DMS114 treated with DMSO at 0.1 percent for 48 hours (cell line): ENCODE measurements around the gene GPR17.

Source experiments
- DNase-seq: peaks from one replicate; lab custom pipeline; 2025; ENCODE audit not compliant: unreplicated experiment; lab: John Stamatoyannopoulos, UW

Gene GPR17

DNA sequence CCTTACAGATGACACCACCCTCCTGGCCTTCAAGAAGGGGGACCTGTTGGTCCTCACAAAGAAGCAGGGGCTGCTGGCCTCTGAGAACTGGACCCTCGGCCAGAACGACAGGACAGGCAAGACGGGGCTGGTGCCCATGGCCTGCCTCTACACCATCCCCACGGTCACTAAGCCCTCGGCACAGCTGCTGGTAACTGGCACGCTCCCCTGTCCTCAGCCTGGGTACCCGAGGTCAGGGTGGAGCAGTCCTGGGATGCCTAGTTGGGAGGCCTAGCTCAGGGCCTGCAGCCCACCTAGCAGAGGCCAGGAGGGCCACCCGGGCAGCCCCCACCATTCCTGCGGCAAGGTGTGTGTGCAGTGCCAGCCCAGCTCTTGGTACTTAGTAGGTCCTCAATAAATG, 16.3 kb upstream of the GPR17 start:
- DNase-seq = no peak

DNA sequence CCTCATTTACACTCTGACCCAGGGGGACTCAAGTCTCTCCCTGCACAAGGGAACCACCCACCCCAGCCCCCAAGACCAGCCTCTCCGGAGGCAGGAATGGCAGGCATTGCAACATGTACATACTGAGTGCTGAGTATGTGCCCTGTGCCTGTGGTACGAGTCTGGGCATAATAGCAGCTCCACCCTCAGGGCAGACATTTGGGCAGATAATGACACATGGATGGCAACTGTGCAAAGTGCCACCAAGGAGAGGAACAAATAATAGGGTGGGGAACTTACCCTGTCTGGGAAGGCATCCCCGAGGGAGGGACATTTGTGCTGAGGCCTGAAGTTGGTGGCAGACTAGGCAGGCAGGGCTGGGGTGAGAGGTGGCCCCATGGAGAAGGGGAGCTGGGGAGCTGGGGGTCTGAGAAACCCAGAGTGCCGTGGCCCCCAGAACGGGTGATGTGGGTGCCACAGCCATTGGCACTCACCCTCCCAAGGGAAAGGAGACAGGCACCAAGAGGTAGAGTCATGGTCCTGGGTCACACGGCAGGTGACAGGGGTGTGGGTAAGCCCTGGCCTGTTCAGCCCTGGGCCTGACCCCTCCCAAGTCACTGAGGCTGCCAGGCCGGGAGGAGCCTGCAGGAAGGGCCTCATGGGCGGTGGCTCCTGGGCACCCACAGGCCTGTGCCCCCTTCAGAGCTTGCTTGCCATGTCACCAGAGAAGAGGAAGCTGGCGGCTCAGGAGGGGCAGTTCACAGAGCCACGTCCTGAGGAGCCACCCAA, 15.7 kb upstream of the GPR17 start:
- DNase-seq = no peak

DNA sequence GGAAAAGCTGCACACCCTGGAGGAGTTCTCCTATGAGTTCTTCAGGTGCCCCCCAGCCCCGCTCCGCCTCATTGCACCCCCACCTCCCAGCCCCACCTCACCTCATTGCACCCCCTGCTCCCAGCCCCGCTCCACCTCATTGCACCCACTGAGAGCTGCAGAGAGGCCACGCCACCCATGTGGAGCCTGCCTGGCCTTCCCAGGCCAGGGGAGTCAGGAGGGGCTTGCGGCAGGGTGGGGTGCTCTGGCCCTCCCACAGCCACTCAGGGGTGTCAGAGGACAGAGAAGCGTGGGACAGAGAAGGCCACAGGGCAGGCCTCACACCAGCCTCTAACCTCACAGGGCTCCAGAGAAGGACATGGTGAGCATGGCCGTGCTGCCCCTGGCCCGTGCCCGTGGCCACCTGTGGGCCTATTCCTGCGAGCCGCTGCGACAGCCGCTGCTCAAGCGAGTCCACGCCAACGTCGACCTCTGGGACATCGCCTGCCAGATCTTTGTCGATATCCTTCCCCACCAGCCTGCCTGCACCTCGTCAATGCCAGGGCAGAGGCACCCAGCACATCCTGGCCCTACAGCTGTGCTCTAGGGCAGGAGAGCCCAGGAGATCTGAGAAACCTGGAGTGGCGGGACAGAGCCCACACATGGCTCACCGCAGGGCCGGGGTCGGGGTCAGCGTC, 15.0 kb upstream of the GPR17 start:
- DNase-seq = no peak

- DNase-seq = no peak
Observed at GRCh38 chr2:127631541-127631996, 14.4 kb upstream of the GPR17 start.

- DNase-seq = no peak
Observed at GRCh38 chr2:127631997-127632581, 13.9 kb upstream of the GPR17 start.

DNA sequence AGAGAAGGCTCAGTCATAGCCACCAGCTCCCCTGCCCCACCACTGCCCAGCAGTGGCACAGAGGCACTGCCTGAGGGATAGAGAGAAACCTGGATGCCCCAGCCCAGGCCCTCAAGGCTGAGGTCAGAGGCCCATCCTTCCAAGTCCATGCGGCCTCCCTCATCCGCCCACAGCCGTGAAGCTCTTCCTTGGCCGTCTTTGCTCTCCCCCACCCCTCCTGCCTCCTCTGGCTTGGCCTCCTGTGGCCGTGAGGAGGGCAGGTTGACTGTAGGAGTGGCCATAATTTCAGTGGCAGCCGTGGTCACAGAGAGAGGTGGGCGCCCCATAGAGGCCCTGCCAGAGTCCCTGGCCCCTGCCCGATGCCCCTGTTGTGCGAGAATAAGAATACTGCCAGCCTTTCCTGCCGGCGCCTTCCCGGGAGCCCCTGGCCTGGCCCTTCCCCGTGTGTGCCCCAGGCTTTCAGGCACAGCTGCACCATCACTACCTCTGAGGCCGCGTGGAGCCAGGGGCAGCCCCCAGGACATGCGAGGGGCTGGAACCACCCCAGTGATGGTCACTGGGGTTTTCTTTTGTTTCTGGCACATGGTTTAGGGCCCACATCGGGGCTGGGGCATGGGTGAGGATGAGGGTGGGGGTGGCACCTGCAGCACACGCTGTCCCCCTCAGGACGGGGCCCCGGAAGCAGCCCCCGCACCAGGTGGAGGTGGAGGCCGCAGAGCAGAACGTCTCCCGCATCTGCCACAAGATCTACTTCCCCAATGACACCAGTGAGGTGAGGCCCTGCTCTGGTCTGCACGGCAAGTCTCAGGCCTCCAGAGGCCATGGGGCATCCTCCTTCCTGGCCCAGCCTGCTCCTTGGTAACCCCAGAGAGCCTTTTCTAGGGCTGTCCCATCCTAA, 13.1 kb upstream of the GPR17 start:
- DNase-seq = no peak

DNA sequence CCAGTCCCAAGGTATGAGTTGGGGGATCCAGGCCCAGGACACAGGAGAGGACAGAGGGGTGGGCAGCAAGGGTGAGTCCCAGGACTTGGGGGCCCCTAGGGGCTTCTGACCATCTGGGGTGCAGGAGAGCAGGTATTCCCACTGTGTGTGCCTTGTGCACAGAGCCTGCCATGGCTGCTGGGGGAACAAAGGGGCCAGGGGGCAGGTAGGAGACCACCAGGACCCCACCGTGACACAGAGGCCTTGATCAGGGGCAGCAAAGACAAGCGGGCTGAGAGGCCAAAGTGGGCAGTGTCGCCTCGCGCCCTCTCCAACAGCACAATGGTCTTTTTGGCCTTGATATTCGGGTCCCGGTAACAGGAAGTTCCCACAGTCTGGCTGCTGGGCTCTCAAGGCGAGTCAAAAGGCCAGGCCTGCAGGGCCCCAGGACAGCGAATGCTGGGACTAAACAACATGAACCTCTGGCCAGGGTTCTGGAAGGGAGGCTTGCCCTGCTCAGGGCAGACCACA, 12.3 kb upstream of the GPR17 start:
- no peak for DNase-seq

GRCh38 chr2:127634066-127634617, 11.8 kb upstream of the GPR17 start:
- no peak for DNase-seq

- DNase-seq = no peak
Observed at GRCh38 chr2:127634626-127635379, 11.2 kb upstream of the GPR17 start.

GRCh38 chr2:127635380-127636237, 10.3 kb upstream of the GPR17 start:
- no peak for DNase-seq

- DNase-seq = no peak
Observed at GRCh38 chr2:127636248-127637235, 9.4 kb upstream of the GPR17 start.

DNA sequence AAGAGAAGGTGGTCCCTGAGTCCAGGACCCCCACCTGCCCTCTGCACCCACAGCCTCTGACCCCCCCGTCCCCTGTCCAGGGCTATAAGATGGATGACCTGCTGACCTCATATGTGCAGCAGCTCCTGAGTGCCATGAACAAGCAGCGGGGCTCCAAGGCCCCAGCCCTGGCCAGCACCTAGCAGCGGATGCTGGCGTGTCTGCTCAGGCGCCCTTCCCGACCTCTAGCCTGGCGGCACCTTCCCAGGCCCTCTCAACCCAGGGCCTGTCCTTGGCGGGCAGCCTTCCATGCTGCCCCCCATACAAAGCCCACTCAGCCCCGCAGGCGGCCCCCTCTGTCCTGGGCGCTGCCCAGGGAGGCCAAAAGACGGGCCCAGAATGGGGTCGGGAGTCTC, 8.7 kb upstream of the GPR17 start:
- DNase-seq = no peak

DNA sequence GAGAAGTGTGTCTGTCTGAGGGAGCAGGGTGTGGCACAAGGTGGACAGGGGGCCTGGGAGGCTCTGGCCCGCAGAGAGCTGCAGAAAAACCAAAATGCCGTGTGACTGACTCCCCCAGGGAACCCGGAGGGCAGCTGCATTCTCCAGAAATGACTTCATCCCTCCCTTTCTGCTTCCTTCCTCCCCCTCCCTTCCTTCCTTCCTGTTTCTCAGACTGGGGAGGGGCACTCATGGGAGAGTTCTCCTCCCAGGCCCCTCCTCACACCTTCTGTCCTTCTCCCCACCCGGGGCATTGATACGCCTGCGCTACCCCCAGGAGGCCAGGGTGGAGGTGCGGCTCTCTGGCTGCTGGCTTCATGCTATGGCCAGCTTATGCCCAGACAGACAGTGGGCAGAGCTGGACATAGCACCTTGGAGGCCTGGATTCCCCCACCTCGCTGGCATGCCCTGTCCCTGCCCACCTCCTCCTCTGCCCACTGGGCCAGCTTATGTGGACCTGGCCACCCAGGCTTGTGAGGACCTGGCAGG, 8.2 kb upstream of the GPR17 start:
- DNase-seq = no peak

GRCh38 chr2:127638361-127639110, 7.4 kb upstream of the GPR17 start:
- DNase-seq = no peak

- DNase-seq = no peak
Observed at GRCh38 chr2:127639111-127639474, 6.9 kb upstream of the GPR17 start.

DNA sequence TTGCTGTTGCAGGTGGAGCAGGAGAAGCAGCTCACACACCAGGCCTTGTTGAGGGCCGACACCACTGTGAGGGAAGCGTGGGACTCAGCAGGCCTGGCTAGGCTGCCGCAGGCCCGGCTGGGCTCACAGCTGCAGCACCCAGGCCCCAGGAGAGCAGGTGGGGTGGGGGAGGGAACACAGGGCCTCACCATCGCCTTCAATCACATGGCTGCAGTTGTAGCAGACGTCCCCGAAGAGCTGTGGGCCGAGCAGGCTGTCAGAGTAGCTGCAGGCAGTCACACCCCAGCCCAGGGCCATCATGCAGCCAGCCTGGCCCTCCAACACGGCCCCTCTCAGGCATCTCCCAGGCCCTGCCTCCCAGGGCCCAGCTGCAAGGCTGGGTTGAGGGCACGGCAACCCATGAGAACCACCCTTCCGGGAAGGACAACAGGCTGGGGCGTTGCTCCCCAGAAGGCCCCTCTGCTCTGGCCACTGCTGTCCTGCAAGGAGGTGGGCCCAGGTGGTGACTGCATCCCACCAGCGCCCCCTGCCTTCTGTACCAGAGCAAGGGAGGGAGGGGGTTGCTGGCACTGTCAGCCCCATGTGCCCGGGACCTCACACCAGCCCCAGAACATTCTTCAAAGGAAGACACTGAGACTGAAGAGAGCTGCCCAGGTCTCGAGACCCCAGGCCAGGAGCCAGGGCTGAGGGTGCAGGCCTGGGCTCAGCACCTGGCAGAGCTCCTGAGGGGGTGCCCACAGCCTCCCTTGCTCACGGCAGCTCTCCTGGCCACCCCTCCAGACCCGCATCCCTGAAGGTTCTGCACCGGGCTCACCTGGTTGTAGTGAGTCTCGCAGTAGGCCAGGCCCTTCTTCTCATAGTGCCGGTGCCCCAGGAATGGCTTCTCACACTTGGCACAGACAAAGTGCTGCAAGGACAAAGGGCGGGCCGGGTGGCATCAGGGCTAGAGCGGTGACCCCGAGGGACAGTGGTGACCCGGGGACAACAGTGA, 5.6 kb upstream of the GPR17 start:
- no peak for DNase-seq
